NCI-H146 (cell line): Measurements from ENCODE around the gene NMNAT2.
A peak's percentile ranks its signal among the peaks of the same experiment; 100 is the strongest.

ENCODE experiments used
- DNase-seq: peaks from one replicate; lab custom pipeline; 2025; lab: John Stamatoyannopoulos, UW

NMNAT2 gene

GRCh38 chr1:183365676-183366075 is 52.5 kb downstream of the NMNAT2 start:
- no peak for DNase-seq

- no peak for DNase-seq
These were observed 53.1 kb downstream of the NMNAT2 start for GRCh38 chr1:183365093-183365492.

- no peak for DNase-seq
These were observed 54.2 kb downstream of the NMNAT2 start for GRCh38 chr1:183363972-183364371.

GRCh38 chr1:183361081-183361480 is 57.1 kb downstream of the NMNAT2 start:
- no peak for DNase-seq

DNA sequence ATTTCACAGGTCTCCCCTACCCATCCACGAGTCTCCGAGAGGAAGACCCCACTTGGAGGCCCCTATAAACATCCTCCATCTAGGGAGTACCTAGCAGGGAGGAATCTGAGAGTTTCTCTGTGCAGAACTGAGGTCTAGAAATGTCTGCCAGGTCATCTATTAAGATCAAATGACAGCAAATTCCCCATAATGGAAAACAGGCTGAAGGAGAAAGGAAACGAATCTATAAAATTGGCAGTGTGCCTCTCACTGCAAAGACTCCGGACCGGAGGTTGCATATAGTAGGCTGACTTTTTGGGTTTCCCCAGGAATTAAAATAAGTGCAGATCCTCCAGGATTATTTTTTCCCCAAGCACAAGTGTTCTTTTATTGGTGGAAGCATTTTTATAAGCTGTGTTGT is 57.7 kb downstream of the NMNAT2 start:
- no peak for DNase-seq

- no peak for DNase-seq
These were observed 61.5 kb downstream of the NMNAT2 start for GRCh38 chr1:183356534-183357182.

GRCh38 chr1:183355797-183356196 is 62.4 kb downstream of the NMNAT2 start:
- DNase-seq = no peak

DNA sequence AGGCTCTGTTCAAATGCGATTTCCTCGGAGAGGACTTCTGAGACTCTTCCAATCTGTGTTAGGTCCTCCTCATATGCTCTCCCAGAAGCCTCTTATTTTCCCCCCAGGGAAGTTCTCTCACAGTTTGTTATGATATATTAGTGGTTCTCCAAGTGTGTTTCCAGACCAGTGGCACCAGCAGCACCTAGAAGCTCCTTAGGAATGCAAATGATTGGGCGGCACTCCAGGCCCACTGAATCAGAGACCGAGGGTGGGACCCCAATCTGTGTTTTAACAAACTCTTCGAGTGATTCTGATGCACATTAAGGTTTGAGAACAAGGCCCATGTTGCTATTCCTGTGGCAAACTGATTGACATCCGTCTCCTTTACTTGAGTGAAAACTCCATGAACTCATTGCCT is 63.0 kb downstream of the NMNAT2 start:
- DNase-seq = no peak

DNA sequence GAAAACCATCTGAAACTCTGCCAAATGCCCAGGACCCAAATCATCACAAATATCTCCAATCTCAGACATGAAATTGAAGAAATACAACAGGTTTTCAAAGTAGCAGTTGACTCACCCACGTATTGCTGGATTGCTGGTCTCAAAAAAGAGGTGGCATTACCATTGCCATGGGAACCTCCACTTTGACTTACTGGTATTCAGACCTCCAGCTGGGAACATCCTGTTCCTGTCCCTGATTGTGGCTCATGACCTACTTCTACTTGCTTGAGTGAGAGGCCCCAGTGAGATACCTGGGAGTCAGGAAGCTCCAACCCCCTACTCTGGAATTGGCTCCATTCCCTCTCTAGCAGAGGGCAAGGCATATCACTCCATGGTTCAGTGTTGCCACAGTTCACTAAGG is 64.6 kb downstream of the NMNAT2 start:
- peak; percentile 66 for DNase-seq

GRCh38 chr1:183349201-183349711 is 68.9 kb downstream of the NMNAT2 start:
- peak; percentile 52 for DNase-seq

DNA sequence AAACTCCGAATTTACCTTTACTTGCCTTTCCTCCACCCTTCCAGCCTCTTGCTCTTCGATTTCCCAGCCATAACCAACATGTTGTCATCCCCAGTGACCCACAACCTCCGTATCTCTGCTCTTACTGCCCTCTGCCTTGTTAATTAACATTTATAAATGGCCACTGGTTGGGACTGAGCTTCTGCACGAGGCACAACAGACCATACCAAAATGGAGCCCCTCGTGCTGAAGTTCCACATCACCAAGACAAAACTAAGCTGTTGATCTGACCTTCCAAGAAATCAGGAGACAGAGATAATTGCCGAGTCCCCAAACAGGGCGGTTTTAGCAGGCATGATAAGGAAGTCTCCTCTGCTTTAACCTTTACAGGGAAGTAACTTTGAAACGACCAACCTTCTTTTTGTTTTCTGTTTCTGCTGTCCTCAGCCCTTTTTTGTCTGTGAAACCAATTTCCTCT is 71.9 kb downstream of the NMNAT2 start:
- no peak for DNase-seq

DNA sequence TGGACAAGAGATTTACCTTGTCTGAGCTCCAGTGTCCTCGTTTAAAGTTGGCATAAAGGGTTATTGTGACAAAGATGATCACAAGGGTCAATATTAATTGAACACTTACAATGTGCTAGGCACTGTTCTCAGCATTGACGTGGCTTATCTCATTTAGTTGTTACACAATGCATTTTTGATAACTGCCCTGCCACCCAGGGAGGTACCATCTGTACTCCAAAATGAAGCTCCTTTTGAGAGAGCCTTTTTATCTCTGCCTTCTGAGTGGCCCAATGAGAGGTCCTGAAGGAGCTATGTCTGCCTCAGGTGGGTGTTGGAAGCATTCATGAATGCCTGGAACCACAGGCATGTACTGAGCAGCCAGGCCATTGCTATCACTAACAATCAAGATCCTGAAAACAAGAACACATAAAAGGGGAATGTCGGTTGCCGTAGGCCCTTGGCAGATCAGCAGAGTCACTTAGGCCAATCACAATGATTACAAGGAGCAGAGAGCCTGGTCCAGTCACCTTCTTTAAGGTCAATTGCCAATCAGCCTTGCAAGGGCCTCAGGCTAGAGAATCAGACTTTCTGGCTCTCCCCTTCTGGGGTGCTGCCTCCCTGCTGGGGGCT is 78.5 kb downstream of the NMNAT2 start:
- DNase-seq = no peak

DNA sequence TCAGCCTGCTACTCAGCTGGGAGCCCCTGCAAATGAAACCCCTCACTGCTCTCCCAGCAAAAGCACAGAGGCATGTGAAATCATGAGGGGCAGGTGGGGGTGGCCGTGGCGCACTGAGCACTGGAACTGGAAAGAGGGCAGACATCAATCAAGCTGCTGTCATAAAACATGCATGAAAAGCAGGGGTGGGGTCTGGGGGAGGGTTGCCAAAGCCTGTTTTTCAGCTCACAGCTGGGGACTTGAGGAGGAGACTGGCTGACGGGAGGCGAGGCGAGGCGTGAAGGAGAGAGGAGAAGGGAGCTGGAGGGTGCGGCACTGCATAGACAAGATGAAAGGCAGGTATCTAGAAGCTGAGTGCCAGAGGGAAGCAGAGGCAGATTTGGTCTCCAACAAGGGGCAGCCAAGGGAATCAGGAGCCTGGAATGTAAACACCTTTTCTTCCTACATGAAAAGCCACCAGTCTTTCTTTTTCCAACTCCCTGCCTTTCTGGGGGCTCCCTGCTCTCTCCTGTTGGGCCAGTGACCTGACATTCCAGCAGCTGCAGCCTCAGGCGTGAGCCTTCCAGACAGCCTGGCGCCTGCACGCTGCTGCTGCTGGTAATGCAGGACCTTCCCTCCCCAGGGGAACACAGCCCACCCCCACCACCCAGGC is 87.0 kb downstream of the NMNAT2 start:
- DNase-seq = peak; percentile 46

GRCh38 chr1:183330335-183330734 is 87.8 kb downstream of the NMNAT2 start:
- peak; percentile 72 for DNase-seq

DNA sequence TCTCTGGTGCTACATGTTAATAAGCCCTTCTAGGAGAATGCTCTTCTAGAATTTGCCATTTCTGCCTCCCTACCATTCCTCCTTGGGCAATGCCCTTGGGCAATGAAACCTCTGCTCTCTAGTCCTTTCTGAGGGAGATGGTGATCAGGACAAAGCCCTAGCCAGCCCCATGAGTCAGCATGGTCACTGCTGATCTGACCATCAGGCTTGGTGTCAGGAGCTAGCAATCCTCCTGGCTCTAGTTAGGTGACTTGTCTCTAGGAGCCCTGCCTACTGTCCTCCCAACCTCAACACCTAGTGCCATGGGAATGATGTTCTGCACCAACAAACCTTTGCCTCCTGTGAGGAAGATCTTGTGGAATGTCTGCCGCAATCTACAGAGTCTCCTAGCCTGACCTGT is 89.8 kb downstream of the NMNAT2 start:
- DNase-seq = no peak

DNA sequence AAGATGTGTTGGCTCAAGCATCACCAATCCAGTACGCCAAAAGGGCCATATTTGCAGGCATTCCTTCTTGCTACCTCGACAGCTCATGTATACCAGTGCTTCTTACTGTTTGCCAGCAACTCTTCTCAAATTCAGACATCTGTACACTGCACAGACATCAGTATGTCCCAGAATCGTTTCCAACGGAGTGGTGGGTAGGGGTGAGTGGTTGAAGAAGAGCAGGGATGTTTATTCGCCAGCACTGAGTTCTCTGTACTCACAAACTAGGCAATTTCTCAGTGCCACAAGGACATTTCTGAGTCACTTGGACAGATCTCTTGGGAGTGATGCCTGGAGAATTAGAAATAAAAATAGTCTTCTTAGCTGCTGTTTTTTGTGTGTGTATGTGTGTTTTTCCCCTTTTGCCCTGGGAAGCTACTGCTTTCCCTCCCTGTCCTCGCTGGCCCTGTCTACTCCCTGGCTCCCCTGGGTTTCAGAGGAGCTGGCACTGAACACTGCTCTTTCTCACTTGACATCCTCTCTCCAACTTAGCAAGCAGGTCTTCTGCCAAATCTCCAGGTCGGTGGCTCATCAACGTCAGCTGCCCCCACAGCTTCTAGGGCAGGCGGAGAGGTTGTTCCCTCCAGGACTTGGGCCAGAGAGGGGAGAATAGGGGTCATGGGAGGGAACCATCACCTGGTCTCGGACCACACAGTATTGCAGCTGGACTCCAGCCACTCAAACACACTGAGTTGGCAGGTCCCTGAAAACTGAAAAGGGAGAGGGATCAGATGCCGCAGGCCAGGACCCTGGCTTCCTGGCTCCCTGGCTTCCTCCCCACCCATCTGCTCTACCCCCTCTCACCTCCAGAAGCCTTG is 90.5 kb downstream of the NMNAT2 start:
- no peak for DNase-seq

DNA sequence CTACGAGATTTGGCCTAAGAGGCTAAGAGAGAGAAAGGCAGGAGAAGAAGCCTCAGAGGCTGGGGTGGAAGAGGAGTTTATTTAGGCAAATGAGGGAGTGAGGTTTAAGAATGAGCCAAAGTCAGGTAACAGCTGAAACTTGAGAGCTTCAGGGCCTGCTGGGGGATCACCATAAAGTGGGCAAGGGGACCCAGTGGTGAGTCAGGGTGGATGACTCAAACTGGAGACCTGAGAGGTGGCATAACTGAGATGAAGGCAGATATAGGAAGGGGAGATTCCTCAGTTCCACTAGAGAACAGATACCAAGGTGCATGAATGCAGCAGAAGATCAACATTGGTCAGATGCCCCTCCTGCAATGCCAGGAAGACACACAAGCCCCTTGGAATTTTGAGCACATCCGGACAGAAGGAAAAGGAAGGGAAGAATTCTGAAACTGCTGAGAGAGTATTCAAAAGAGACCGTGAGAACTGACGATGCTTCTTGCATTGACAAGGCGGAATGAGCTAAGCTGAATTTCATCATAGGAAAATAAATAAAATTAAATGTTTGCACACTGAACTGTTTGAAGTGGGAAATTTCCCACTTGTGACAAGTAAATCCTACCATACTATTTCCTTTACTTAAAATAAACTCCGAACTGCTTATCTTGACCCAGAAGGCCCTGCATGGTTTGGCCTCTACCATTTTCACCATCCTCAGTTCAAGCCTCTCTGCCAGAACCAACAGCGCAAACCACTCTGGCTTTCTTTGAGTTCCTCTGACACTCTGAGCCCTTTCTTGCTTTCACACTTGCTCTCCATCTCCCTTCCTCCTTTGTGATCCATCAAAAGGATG is 94.1 kb downstream of the NMNAT2 start:
- DNase-seq = no peak

GRCh38 chr1:183319606-183320005 is 98.6 kb downstream of the NMNAT2 start:
- DNase-seq = no peak

DNA sequence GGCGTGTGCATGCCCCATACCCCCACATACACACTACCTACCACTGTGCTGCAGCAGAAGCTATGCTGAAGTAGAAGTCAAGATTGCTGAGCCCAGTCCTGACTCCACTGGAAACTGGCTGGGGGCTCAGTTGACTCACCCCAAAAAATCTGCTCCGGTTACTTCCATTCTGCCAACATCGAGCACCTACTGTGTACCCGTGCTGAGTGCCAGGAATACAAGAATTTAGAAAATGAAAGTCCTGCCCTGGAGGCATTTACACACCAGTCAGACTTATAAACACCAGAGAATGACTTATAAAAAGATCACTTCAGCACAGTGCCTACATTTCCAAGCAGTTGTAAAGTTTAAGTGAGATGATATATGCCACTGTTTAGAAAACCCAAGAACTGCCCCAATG is 99.1 kb downstream of the NMNAT2 start:
- DNase-seq = no peak

DNA sequence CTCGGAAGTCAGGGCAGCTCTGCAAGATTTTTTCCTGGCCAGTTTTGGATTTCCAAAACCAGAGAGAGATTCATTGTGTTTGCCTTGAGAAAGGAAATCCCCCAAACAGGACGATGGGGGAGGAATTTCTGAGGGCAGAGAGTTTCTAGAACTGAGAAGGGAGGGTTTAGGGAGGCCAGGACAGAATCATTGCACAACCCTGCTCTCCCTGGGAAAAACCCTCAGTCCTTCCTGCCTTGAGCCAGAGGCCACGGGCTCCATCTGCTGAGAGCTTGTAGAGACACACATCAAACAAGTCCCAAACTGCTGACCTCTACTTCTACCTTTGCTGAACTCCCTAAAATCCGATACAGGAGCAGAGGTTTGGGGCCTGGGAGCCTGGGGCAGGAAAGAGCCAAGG is 99.7 kb downstream of the NMNAT2 start:
- DNase-seq = no peak

GRCh38 chr1:183315991-183316758 is 102.0 kb downstream of the NMNAT2 start:
- no peak for DNase-seq
